KMS-11 (cell line): ENCODE data around the gene KIF18A.

Experiments
- H2AFZ ChIP-seq: fragments of 200-600 bp; sonication (generic); 2 replicates; pipeline ENCODE4 v1.6.1; 2016; ENCODE audit warnings: antibody characterized with exemption, mixed run types, low read depth
- H3K27ac ChIP-seq: fragments of 200-600 bp; sonication (generic); 2 replicates; pipeline ENCODE4 v1.6.1; 2016; ENCODE audit warnings: mild to moderate bottlenecking, mixed run types
- H3K27me3 ChIP-seq: fragments of 200-600 bp; sonication (generic); 2 replicates; pipeline ENCODE4 v1.6.1; 2017; ENCODE audit warnings: mild to moderate bottlenecking, low read depth, mixed run types, moderate library complexity; ENCODE audit not compliant: insufficient read depth
- H3K36me3 ChIP-seq: fragments of 200-600 bp; sonication (generic); 2 replicates; pipeline ENCODE4 v1.6.1; 2017; ENCODE audit warnings: mild to moderate bottlenecking, mixed run types; ENCODE audit not compliant: insufficient read depth
- H3K4me1 ChIP-seq: fragments of 200-600 bp; sonication (generic); 2 replicates; pipeline ENCODE4 v1.6.1; 2016; ENCODE audit warnings: mild to moderate bottlenecking, low read depth, mixed run types; ENCODE audit not compliant: poor library complexity, severe bottlenecking
- H3K4me2 ChIP-seq: fragments of 200-600 bp; sonication (generic); 2 replicates; pipeline ENCODE4 v1.7.0; 2016; ENCODE audit warnings: mild to moderate bottlenecking, mixed run types
- H3K4me3 ChIP-seq: fragments of 200-600 bp; sonication (generic); IDR thresholded peaks from 2 replicates; pipeline ENCODE4 v1.6.1; 2017; ENCODE audit warnings: low read depth, low read length, mixed read lengths; ENCODE audit not compliant: insufficient read depth
- H3K79me2 ChIP-seq: fragments of 200-600 bp; sonication (generic); 2 replicates; pipeline ENCODE4 v1.6.1; 2016; ENCODE audit warnings: low read depth, mixed run types; ENCODE audit not compliant: insufficient read depth
- H3K9ac ChIP-seq: fragments of 200-600 bp; sonication (generic); 2 replicates; pipeline ENCODE4 v1.6.1; 2016; ENCODE audit warnings: mild to moderate bottlenecking, mixed run types
- H4K20me1 ChIP-seq: fragments of 200-600 bp; sonication (generic); 2 replicates; pipeline ENCODE4 v1.6.1; 2016; ENCODE audit warnings: mild to moderate bottlenecking, mixed run types; ENCODE audit not compliant: insufficient read depth
- TF ChIP-seq, protein P1 (sequence below): fragments of 200-600 bp; sonication (generic); conservative IDR thresholded peaks from 2 replicates; pipeline ENCODE4 v1.6.1; 2017; ENCODE audit warnings: low read depth, mild to moderate bottlenecking, antibody characterized with exemption, low read length, moderate library complexity, mixed read lengths

The KIF18A gene

DNA sequence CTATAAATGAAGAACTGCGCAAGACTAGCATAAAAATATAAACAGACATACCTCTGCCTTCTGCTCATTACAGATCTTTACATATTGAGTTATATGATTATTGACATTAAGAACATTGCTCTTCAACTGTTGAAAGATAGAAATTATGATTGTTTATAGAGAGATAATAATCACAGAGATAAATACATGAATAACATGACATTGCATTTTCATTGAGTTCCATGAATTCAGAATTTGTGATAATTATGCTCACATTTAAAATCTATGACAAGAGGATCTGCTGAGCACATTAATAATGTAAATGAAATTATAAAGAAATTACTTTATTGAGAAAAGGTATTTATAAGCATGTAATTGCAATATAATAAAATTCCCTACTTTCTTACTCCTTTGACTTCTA, 24.8 kb downstream of the KIF18A start:
- Histone ChIP-seq H2AFZ (no peak overlapping the region), H4K20me1 (no peaks in the 10 kb centered on the region), H3K4me2 (no peak overlapping the region), H3K27ac (no peak overlapping the region), H3K4me3 (no peak overlapping the region), H3K9ac (no peak overlapping the region), H3K4me1 (no peaks in the 10 kb centered on the region), H3K27me3 (no peaks in the 10 kb centered on the region), H3K79me2 (no peaks in the 10 kb centered on the region), H3K36me3 (peaks cover 3% of the 10 kb centered on the region; the same call in 1 of the 2 replicates)
- TF ChIP-seq, protein P1, sequence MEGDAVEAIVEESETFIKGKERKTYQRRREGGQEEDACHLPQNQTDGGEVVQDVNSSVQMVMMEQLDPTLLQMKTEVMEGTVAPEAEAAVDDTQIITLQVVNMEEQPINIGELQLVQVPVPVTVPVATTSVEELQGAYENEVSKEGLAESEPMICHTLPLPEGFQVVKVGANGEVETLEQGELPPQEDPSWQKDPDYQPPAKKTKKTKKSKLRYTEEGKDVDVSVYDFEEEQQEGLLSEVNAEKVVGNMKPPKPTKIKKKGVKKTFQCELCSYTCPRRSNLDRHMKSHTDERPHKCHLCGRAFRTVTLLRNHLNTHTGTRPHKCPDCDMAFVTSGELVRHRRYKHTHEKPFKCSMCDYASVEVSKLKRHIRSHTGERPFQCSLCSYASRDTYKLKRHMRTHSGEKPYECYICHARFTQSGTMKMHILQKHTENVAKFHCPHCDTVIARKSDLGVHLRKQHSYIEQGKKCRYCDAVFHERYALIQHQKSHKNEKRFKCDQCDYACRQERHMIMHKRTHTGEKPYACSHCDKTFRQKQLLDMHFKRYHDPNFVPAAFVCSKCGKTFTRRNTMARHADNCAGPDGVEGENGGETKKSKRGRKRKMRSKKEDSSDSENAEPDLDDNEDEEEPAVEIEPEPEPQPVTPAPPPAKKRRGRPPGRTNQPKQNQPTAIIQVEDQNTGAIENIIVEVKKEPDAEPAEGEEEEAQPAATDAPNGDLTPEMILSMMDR: no peak

DNA sequence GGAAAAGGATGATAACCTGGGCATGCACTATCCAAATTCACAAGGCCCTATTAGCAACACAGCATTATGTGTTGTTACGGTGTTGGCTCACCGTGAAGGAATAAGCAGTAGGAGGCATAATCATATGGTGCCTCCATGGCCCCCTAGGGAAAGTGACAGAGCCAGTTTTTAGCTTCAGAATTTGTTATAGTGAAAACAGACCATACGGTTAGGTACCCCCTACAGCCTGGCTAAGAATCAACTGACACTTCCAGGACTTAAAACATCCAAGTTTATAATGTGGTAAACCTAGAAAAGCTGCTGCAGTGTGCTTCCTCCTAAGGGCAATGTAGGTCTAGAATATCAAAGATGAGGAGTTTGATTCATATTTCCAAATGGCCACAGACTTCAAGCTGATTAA, 30.4 kb downstream of the KIF18A start:
- Histone ChIP-seq H2AFZ (no peak overlapping the region), H3K4me2 (no peak overlapping the region), H3K36me3 (peaks cover 3% of the 10 kb centered on the region; the same call in 1 of the 2 replicates), H3K27me3 (no peaks in the 10 kb centered on the region), H3K9ac (no peak overlapping the region), H3K79me2 (no peaks in the 10 kb centered on the region), H3K4me1 (no peaks in the 10 kb centered on the region), H3K4me3 (no peak overlapping the region), H4K20me1 (no peaks in the 10 kb centered on the region), H3K27ac (no peak overlapping the region)
- TF ChIP-seq, protein P1: no peak

DNA sequence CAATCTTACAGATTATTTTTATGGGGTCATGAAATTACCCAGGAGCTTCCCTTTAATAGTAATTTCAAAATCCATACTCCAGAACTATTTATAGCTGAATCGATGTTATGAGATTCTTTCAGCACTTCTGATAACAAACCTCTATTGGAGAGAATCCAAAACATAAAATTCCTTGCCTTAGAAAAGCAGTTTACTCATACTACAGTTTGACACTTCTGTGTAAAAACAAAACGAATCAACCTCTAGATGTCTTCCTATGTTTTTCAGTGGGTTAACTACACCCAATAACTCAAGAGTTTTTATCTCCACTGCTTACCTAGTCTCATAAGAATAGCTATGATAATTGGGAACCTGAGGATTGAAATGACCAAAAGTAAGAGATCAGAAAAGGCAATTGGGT, 35.6 kb downstream of the KIF18A start:
- no peaks in the 10 kb centered on the region for H4K20me1 ChIP-seq
- TF ChIP-seq, protein P1: no peak
- H3K79me2 ChIP-seq: no peaks in the 10 kb centered on the region
- H3K27ac ChIP-seq: no peak overlapping the region
- no peak overlapping the region for H3K4me3 ChIP-seq
- H3K4me2 ChIP-seq: no peak overlapping the region
- no peaks in the 10 kb centered on the region for H3K27me3 ChIP-seq
- H3K9ac ChIP-seq: no peak overlapping the region
- no peaks in the 10 kb centered on the region for H3K4me1 ChIP-seq
- H3K36me3 ChIP-seq: no peaks in the 10 kb centered on the region; the same call in 1 of the 2 replicates
- no peak overlapping the region for H2AFZ ChIP-seq

- Histone ChIP-seq H3K9ac (no peak overlapping the region), H2AFZ (no peak overlapping the region), H3K27me3 (no peaks in the 10 kb centered on the region), H3K4me1 (no peaks in the 10 kb centered on the region), H3K27ac (no peak overlapping the region), H3K4me2 (no peak overlapping the region), H4K20me1 (no peaks in the 10 kb centered on the region), H3K36me3 (no peaks in the 10 kb centered on the region; the same call in 1 of the 2 replicates), H3K4me3 (no peak overlapping the region), H3K79me2 (no peaks in the 10 kb centered on the region)
- TF ChIP-seq, protein P1: no peak
Observed at GRCh38 chr11:28071305-28071704, 36.7 kb downstream of the KIF18A start.
